ENCODE results near the gene GLIS1. TPM values are rescaled to one million over a fixed set of nuclear protein-coding genes. Genes with fewer than 3 reads are reported as not detected.

GLIS1 gene
- total and polyA plus RNA-seq, 2 of the 8 experiments (the other 6 are each of a cell fraction or from before 2014, with no cell fraction given): 0.15 to 0.22 TPM

DNA sequence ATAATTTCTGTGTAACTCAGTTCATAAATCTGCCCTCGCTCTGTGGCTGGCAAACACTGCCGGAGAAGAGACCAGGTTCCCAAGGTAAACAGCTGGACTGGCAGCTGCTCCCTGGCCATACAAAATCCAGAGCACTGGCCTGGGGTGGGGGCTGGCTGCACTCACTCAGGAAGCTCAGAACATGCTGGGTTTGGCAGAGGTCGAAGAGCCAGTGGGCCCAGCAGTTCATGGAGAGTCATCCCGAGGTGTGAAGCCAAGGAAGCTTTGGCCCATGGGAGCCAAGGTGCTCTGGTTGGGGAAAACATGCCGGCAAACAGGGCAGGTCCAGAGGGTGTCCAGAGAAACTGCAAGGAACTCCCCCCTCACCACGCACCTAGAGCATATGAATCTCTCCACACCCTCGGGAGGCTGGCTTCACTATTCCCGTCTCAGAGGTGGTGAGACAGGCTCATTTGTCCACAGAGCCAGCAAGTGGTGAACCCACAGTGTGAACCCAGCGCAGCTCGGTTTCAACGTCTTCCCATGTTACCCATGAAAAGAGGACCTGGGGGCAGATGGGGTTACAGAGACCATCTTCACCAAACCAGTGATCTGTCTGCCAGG lies 177.4 kb downstream of the GLIS1 start (continued):
- TF ChIP-seq ZNF274 (IDR thresholded peaks at IDR 0.05; ENCODE audit: borderline replicate concordance, extremely low read depth, low read length) (no peak), PHF8 (conservative IDR thresholded peaks at IDR 0.05; ENCODE audit: low read depth, low read length) (no peak), TAF1 (IDR thresholded peaks at IDR 0.05; ENCODE audit: low read depth, low read length) (no peak), RXRA (IDR thresholded peaks at IDR 0.05; ENCODE audit: insufficient read depth, low read depth, low read length) (no peak), BRCA1 (IDR thresholded peaks at IDR 0.05; ENCODE audit: low read depth, low read length) (no peak), CREB1 (IDR thresholded peaks at IDR 0.05) (no peak), POLR2A (IDR thresholded peaks at IDR 0.05; ENCODE audit: control extremely low read depth in 1 of 2, low read depth in 2 of 2, low read length in 2 of 2) (no peak), EP300 (IDR thresholded peaks at IDR 0.05; ENCODE audit: borderline replicate concordance in 1 of 2, low read depth in 2 of 2, low read length in 2 of 2) (no peak)

Measured in H1 (cell line).